Measurements from ENCODE around the gene ITGA5. TPM values are rescaled to one million over a fixed set of nuclear protein-coding genes. Genes with fewer than 3 reads are reported as not detected.
A peak's percentile ranks its signal among the peaks of the same experiment; 100 is the strongest.

The ITGA5 gene
- total and polyA plus RNA-seq, 9 of the 15 experiments (the other 6 are each of a cell fraction or from before 2014, with no cell fraction given): 9.1 to 82.1 (median 47.4) TPM

- TF ChIP-seq SIN3A (IDR thresholded peaks at IDR 0.05; ENCODE audit: borderline replicate concordance in 2 of 2, control insufficient read depth in 1 of 2, low read depth in 2 of 2, low read length in 2 of 2) (peak in 1 of 2 experiments; percentile 28; a peak in 1 of 4 replicates), ZC3H4 (CRISPR knock-in tag; IDR thresholded peaks at IDR 0.05; ENCODE audit: borderline replicate concordance) (0 out of 2 replicates have a peak, but pooled peaks have one; percentile 65), HDAC1 (IDR thresholded peaks at IDR 0.05) (peak in 1 of 2 experiments; percentile 33; a peak in 1 of 4 replicates), VEZF1 (CRISPR knock-in tag; IDR thresholded peaks at IDR 0.05) (peak; percentile 88), PTRF (tag; IDR thresholded peaks at IDR 0.05) (no peak), TGIF2 (CRISPR knock-in tag; IDR thresholded peaks at IDR 0.05) (no peak), STAT6 (CRISPR knock-in tag; IDR thresholded peaks at IDR 0.05) (no peak), ATF1 (CRISPR knock-in tag; IDR thresholded peaks at IDR 0.05) (no peak), ATF1 (tag; IDR thresholded peaks at IDR 0.05) (no peak), CBX1 (IDR thresholded peaks at IDR 0.05; ENCODE audit: low read depth) (no peak), PRMT5 (CRISPR knock-in tag; IDR thresholded peaks at IDR 0.05) (no peak), ZNF263 (CRISPR knock-in tag; IDR thresholded peaks at IDR 0.05; ENCODE audit: borderline replicate concordance) (peak; percentile 79), CTCFL (IDR thresholded peaks at IDR 0.05; ENCODE audit: borderline replicate concordance, insufficient read depth, low read depth, low read length, poor library complexity, severe bottlenecking) (peak; percentile 100), HDAC2 (IDR thresholded peaks at IDR 0.05) (no peak), ZNF444 (CRISPR knock-in tag; IDR thresholded peaks at IDR 0.05) (0 out of 2 replicates have a peak, but pooled peaks have one; percentile 48), ETS1 (conservative IDR thresholded peaks at IDR 0.05; ENCODE audit: control insufficient read depth, low read depth, low read length) (peak; percentile 64), GABPA (tag; conservative IDR thresholded peaks at IDR 0.05; ENCODE audit: low read depth) (no peak)
These were observed 28.2 kb downstream of the ITGA5 start (continued) for GRCh38 chr12:54390668-54391551.
